A549 (cell line): ENCODE data around the gene SLC5A3. TPM values are rescaled to one million over a fixed set of nuclear protein-coding genes. Genes with fewer than 3 reads are reported as not detected.

Experiments
- ATAC-seq, 2 experiments: fragments of 200-7000 bp in 1 of 2; fragments of >200 bp in 1 of 2; cut with Nextera tagmentation in 1 of 2; cut with Tn5 transposase in 1 of 2; 3 replicates each; pipeline versions ENCODE4 v1.8.0 to v1.9.1; 2018 to 2020; ENCODE audit warnings: mild to moderate bottlenecking in 1 of 2, moderate library complexity in 1 of 2
- CTCF ChIA-PET: fragments of 300-600 bp; sonication (Branson Sonifier 250); formaldehyde crosslinking; extraction: SDS; loops from one replicate; lab custom pipeline; 2021; ENCODE audit warnings: antibody characterized with exemption, inconsistent platforms; lab: Yijun Ruan, JAX
- POLR2A ChIA-PET: fragments of 350-600 bp; formaldehyde crosslinking; extraction: SDS; loops from one replicate; lab custom pipeline; 2021; ENCODE audit warnings: antibody characterized with exemption, inconsistent platforms; lab: Yijun Ruan, JAX
- DNase-seq, 2 experiments: peaks; one replicate each; pipeline versions ENCODE4 v3.0.0 to v3.0.0-alpha.2; 2011 to 2016; ENCODE audit warnings: low read depth in 1 of 2, low spot score in 1 of 2
- FAIRE-seq: peaks from 2 replicates; lab custom pipeline; 2011; peaks lifted over from hg19 to GRCh38; lab: Jason Lieb, UNC
- H3K27ac ChIP-seq, 2 experiments: fragments of >200 bp; sonication (Bioruptor Twin); formaldehyde crosslinking; 3 replicates each; pipeline ENCODE4 v1.5.1; 2016 to 2017
- H3K4me1 ChIP-seq: fragments of >200 bp; sonication (Bioruptor Twin); formaldehyde crosslinking; 3 replicates; pipeline ENCODE4 v1.6.1; 2016
- H3K4me2 ChIP-seq: fragments of >200 bp; sonication (Bioruptor Twin); formaldehyde crosslinking; 3 replicates; pipeline ENCODE4 v1.6.1; 2016
- H3K4me3 ChIP-seq: fragments of >200 bp; sonication (Bioruptor Twin); formaldehyde crosslinking; 3 replicates; pipeline ENCODE4 v1.5.1; 2016
- H3K9me3 ChIP-seq: fragments of >200 bp; sonication (Bioruptor Twin); formaldehyde crosslinking; 3 replicates; pipeline ENCODE4 v1.6.1; 2016
- CBX2 ChIP-seq: fragments of 200-600 bp; sonication (generic); IDR thresholded peaks from 2 replicates; pipeline ENCODE4 v1.6.1; 2016; ENCODE audit warnings: low read depth, mild to moderate bottlenecking, borderline replicate concordance
- CEBPB ChIP-seq, 2 experiments: fragments of >200 bp in 1 of 2; sonication (Bioruptor Twin) in 1 of 2; formaldehyde crosslinking in 1 of 2; IDR thresholded peaks; 2 replicates each; pipeline ENCODE4 v1.6.1; 2012 to 2016
- CHD4 ChIP-seq: fragments of 200-600 bp; sonication (generic); IDR thresholded peaks from 2 replicates; pipeline ENCODE4 v1.6.1; 2016; ENCODE audit warnings: antibody characterized with exemption, mild to moderate bottlenecking, borderline replicate concordance
- EHMT2 ChIP-seq: fragments of 200-600 bp; sonication (generic); IDR thresholded peaks from 2 replicates; pipeline ENCODE4 v1.6.1; 2016; ENCODE audit warnings: antibody characterized with exemption, low read depth, mild to moderate bottlenecking, moderate library complexity
- ESRRA ChIP-seq: fragments of 150-350 bp; IDR thresholded peaks from 2 replicates; pipeline ENCODE4 v1.6.1; 2014; ENCODE audit warnings: mild to moderate bottlenecking, low read length, borderline replicate concordance
- HEYL ChIP-seq: fragments of 250-450 bp; sonication (Bioruptor Pico); IDR thresholded peaks from 2 replicates; pipeline ENCODE4 v1.8.0; 2021; ENCODE audit warnings: mild to moderate bottlenecking, moderate library complexity
- HOXA7 ChIP-seq: fragments of 250-450 bp; sonication (Bioruptor Pico); IDR thresholded peaks from 2 replicates; pipeline ENCODE4 v1.5.0; 2020; ENCODE audit warnings: mild to moderate bottlenecking, moderate library complexity
- JUNB ChIP-seq: fragments of >200 bp; sonication (Bioruptor Twin); formaldehyde crosslinking; IDR thresholded peaks from 2 replicates; pipeline ENCODE4 v1.6.1; 2016
- MAZ ChIP-seq: fragments of 150-350 bp; IDR thresholded peaks from 2 replicates; pipeline ENCODE4 v1.6.1; 2014; ENCODE audit warnings: antibody characterized with exemption, low read depth, low read length, borderline replicate concordance
- NFE2L2 ChIP-seq: fragments of 150-350 bp; conservative IDR thresholded peaks from 2 replicates; pipeline ENCODE4 v1.6.1; 2014; ENCODE audit warnings: low read length
- PHF8 ChIP-seq: fragments of 200-600 bp; sonication (generic); IDR thresholded peaks from 2 replicates; pipeline ENCODE4 v1.6.1; 2016; ENCODE audit warnings: low read depth, mild to moderate bottlenecking, antibody characterized with exemption, moderate library complexity, borderline replicate concordance
- TFCP2L1 ChIP-seq: fragments of 250-450 bp; sonication (Bioruptor Pico); IDR thresholded peaks from 2 replicates; pipeline ENCODE4 v1.5.0; 2021; ENCODE audit warnings: mild to moderate bottlenecking
- TP53 ChIP-seq: fragments of 250-450 bp; sonication (Bioruptor Pico); IDR thresholded peaks from 2 replicates; pipeline ENCODE4 v1.5.0; 2021; ENCODE audit warnings: mild to moderate bottlenecking, moderate library complexity
- WGBS: methylation state at CpG from one replicate; pipeline ENCODE4 v1.1.6; 2017; ENCODE audit errors: missing lambda C conversion rate; 5-methylcytosine and 5-hydroxymethylcytosine counted together
- polyA plus RNA-seq, 4 experiments: library from polyadenylated mRNA; depleted of rRNA in 3 of 4; stranded (reverse); fragments of >200 nt; fragmentation: RNase III in 1 of 4; extraction: RNeasy Plus Mini Kit Qiagen cat#74134 plus additional on column Dnase treatment in 1 of 4; gene quantifications; 2 replicates in 3 of 4; 3 replicates in 1 of 4; pipeline ENCODE4 v1.2.3, GENCODE V29; 2011 to 2017
- TF ChIP-seq, protein P1 (sequence below): fragments of 250-450 bp; sonication (Bioruptor Pico); IDR thresholded peaks from 2 replicates; pipeline ENCODE4 v1.5.0; 2020; ENCODE audit warnings: low read depth, mild to moderate bottlenecking, moderate library complexity
- TF ChIP-seq, protein P2 (sequence below): fragments of 200-600 bp; sonication (generic); IDR thresholded peaks from 2 replicates; pipeline ENCODE4 v1.6.1; 2016; ENCODE audit warnings: antibody characterized with exemption, mild to moderate bottlenecking, moderate library complexity
- TF ChIP-seq, protein P3 (sequence below): fragments of >200 bp; sonication (Bioruptor Twin); formaldehyde crosslinking; IDR thresholded peaks from 2 replicates; pipeline ENCODE4 v1.6.1; 2016
- TF ChIP-seq, protein P4 (sequence below): fragments of 150-350 bp; IDR thresholded peaks from 2 replicates; pipeline ENCODE4 v1.6.1; 2014; ENCODE audit warnings: low read depth, mild to moderate bottlenecking, low read length
- TF ChIP-seq, protein P5 (sequence below): IDR thresholded peaks from 2 replicates; pipeline ENCODE4 v1.6.1; 2012

SLC5A3 gene
- polyA plus RNA-seq, 2 of the 4 experiments (the other 2 are of a cell fraction), result 7.2 to 7.7 TPM

DNA sequence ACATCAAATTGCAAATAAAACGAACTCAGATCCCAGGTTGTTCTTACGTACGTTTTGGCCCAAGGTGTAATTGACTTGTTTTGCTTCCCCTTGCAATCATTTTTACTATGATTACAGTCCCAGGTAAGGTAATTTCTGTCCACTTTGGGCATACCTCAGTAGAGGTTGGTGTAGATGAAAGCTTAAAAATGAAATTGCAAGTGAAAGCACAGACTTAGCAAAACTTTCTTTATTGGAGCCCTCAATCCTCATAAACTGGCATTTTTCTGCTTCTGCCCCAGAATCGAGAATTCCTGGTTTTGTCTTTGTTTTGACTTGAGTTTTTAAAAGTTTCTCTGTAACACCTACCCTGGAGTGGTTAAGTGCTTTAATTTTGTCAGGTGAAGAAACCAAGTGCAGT is 9.4 kb downstream of the SLC5A3 start:
- H3K4me1 ChIP-seq, result 0 out of 3 replicates have a peak, but pooled peaks cover 6% of the 10 kb centered on the region

DNA sequence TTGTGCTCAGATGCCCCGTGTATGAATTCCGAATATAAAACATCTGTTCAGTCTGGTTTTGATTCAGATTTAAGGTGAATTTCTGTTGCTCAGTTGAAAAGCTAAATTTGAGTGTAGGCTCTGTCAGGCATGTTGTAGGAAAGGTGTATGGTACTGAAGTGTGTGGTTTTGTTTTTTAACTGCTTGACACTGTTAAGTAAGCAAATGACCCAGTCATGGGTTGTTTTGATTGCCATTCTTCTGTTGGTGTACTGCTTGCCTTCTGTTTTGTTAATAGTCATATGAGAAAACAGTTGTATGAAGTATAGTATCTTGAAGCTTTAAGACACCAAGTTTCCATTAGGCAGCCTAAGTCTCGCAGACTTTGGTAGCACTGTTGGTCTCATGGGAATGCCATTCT is 10.0 kb downstream of the SLC5A3 start:
- 0 out of 3 replicates have a peak, but pooled peaks cover 3% of the 10 kb centered on the region for H3K4me1 ChIP-seq
- H3K4me2 ChIP-seq, result no peak overlapping the region
- no peak overlapping the region for H3K27ac ChIP-seq
- DNase-seq, result no peak
- no peak for ATAC-seq
- ChIA-PET POLR2A (interaction anchor here (0.5 kb wide), 1 partner anchor 27 kb away, joined by 3 read pairs; no protein-coding TSS in a partner anchor), CTCF (interaction anchor here (0.7 kb wide), 1 partner anchor 9 kb away, joined by 3 read pairs; no protein-coding TSS in a partner anchor)
- no peak for FAIRE-seq
- H3K9me3 ChIP-seq, result no peaks in the 10 kb centered on the region
- no peak for TF ChIP-seq HEYL
- no peak for TF ChIP-seq CEBPB (IDR thresholded peaks at IDR 0.05)
- no peak for TF ChIP-seq HOXA7 (CRISPR knock-in tag)
- TF ChIP-seq, protein P1, sequence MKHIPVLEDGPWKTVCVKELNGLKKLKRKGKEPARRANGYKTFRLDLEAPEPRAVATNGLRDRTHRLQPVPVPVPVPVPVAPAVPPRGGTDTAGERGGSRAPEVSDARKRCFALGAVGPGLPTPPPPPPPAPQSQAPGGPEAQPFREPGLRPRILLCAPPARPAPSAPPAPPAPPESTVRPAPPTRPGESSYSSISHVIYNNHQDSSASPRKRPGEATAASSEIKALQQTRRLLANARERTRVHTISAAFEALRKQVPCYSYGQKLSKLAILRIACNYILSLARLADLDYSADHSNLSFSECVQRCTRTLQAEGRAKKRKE (CRISPR knock-in tag), result no peak
- TF ChIP-seq ESRRA, result no peak
- TF ChIP-seq TP53 (CRISPR knock-in tag), result no peak
- TF ChIP-seq PHF8, result no peak
- TF ChIP-seq, protein P2, sequence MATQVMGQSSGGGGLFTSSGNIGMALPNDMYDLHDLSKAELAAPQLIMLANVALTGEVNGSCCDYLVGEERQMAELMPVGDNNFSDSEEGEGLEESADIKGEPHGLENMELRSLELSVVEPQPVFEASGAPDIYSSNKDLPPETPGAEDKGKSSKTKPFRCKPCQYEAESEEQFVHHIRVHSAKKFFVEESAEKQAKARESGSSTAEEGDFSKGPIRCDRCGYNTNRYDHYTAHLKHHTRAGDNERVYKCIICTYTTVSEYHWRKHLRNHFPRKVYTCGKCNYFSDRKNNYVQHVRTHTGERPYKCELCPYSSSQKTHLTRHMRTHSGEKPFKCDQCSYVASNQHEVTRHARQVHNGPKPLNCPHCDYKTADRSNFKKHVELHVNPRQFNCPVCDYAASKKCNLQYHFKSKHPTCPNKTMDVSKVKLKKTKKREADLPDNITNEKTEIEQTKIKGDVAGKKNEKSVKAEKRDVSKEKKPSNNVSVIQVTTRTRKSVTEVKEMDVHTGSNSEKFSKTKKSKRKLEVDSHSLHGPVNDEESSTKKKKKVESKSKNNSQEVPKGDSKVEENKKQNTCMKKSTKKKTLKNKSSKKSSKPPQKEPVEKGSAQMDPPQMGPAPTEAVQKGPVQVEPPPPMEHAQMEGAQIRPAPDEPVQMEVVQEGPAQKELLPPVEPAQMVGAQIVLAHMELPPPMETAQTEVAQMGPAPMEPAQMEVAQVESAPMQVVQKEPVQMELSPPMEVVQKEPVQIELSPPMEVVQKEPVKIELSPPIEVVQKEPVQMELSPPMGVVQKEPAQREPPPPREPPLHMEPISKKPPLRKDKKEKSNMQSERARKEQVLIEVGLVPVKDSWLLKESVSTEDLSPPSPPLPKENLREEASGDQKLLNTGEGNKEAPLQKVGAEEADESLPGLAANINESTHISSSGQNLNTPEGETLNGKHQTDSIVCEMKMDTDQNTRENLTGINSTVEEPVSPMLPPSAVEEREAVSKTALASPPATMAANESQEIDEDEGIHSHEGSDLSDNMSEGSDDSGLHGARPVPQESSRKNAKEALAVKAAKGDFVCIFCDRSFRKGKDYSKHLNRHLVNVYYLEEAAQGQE, result no peak
- TF ChIP-seq, protein P3, sequence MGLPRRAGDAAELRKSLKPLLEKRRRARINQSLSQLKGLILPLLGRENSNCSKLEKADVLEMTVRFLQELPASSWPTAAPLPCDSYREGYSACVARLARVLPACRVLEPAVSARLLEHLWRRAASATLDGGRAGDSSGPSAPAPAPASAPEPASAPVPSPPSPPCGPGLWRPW, result no peak
- 94% methylated on average over 3 of the region's 3 CpGs for WGBS
- H3K4me3 ChIP-seq, result no peak overlapping the region

More for the DNA sequence above, 9.4 kb downstream of the SLC5A3 start:
- H3K4me3 ChIP-seq, result no peak overlapping the region
- 91% methylated on average over 4 of the region's 4 CpGs for WGBS
- no peak overlapping the region for H3K4me2 ChIP-seq
- DNase-seq (no peak), ATAC-seq (no peak), FAIRE-seq (no peak)
- POLR2A ChIA-PET, result no interaction called here
- CTCF ChIA-PET, result interaction anchor here (0.7 kb wide), 1 partner anchor 9 kb away, joined by 3 read pairs; no protein-coding TSS in a partner anchor
- TF ChIP-seq HEYL (no peak), NFE2L2 (no peak), CHD4 (no peak), JUNB (no peak), EHMT2 (no peak), TFCP2L1 (CRISPR knock-in tag) (no peak), MAZ (no peak), CBX2 (no peak)
- TF ChIP-seq, protein P4, sequence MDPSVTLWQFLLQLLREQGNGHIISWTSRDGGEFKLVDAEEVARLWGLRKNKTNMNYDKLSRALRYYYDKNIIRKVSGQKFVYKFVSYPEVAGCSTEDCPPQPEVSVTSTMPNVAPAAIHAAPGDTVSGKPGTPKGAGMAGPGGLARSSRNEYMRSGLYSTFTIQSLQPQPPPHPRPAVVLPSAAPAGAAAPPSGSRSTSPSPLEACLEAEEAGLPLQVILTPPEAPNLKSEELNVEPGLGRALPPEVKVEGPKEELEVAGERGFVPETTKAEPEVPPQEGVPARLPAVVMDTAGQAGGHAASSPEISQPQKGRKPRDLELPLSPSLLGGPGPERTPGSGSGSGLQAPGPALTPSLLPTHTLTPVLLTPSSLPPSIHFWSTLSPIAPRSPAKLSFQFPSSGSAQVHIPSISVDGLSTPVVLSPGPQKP, result no peak
- TF ChIP-seq, protein P5, sequence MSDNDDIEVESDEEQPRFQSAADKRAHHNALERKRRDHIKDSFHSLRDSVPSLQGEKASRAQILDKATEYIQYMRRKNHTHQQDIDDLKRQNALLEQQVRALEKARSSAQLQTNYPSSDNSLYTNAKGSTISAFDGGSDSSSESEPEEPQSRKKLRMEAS, result no peak
- TF ChIP-seq, all 56 proteins: peak for 0
- Histone ChIP-seq H3K27ac (no peak overlapping the region), H3K9me3 (no peaks in the 10 kb centered on the region)
